Activated gamma-delta T cell (primary cell): ENCODE data around the gene NUAK1.

Experiments used
- DNase-seq: peaks from one replicate; lab custom pipeline; 2025; lab: John Stamatoyannopoulos, UW

Gene NUAK1

GRCh38 chr12:106109168-106109910, 29.4 kb downstream of the NUAK1 start:
- no peak for DNase-seq

- DNase-seq = no peak
These were observed 30.4 kb downstream of the NUAK1 start for GRCh38 chr12:106108185-106108835.

GRCh38 chr12:106107566-106107965, 31.2 kb downstream of the NUAK1 start:
- DNase-seq = no peak

- no peak for DNase-seq
These were observed 31.9 kb downstream of the NUAK1 start for GRCh38 chr12:106106892-106107291.

GRCh38 chr12:106106061-106106566, 32.6 kb downstream of the NUAK1 start:
- DNase-seq = no peak

GRCh38 chr12:106101803-106102202, 37.0 kb downstream of the NUAK1 start:
- DNase-seq = no peak

GRCh38 chr12:106098691-106099200, 40.0 kb downstream of the NUAK1 start:
- DNase-seq = no peak

- DNase-seq = no peak
These were observed 41.7 kb downstream of the NUAK1 start for GRCh38 chr12:106097011-106097410.

GRCh38 chr12:106096376-106096775, 42.4 kb downstream of the NUAK1 start:
- DNase-seq = no peak

GRCh38 chr12:106094304-106094703, 44.5 kb downstream of the NUAK1 start:
- DNase-seq = no peak

GRCh38 chr12:106093246-106093645, 45.5 kb downstream of the NUAK1 start:
- no peak for DNase-seq

GRCh38 chr12:106091446-106091820, 47.3 kb downstream of the NUAK1 start:
- DNase-seq = no peak

GRCh38 chr12:106090591-106091445, 47.9 kb downstream of the NUAK1 start:
- no peak for DNase-seq

GRCh38 chr12:106089935-106090334, 48.8 kb downstream of the NUAK1 start:
- DNase-seq = no peak

- no peak for DNase-seq
These were observed 49.8 kb downstream of the NUAK1 start for GRCh38 chr12:106088811-106089485.

GRCh38 chr12:106088246-106088808, 50.4 kb downstream of the NUAK1 start:
- DNase-seq = no peak

- DNase-seq = no peak
These were observed 52.1 kb downstream of the NUAK1 start for GRCh38 chr12:106086696-106087095.

- no peak for DNase-seq
These were observed 53.5 kb downstream of the NUAK1 start for GRCh38 chr12:106085213-106085612.

- DNase-seq = no peak
These were observed 54.0 kb downstream of the NUAK1 start for GRCh38 chr12:106084759-106085158.

- DNase-seq = no peak
These were observed 54.6 kb downstream of the NUAK1 start for GRCh38 chr12:106084014-106084671.
